Measurements from ENCODE around the gene HOXC9. TPM values are rescaled to one million over a fixed set of nuclear protein-coding genes. Genes with fewer than 3 reads are reported as not detected.

HOXC9 gene
- total and polyA plus RNA-seq, 9 of the 15 experiments (the other 6 are each of a cell fraction or from before 2014, with no cell fraction given), result 1.1 to 10.5 (median 9.3) TPM

GRCh38 chr12:54015018-54015931 is 15.3 kb downstream of the HOXC9 start:
- no peak overlapping the region for H3K4me2 ChIP-seq (ENCODE audit: insufficient read depth, low read length)
- H3K9ac ChIP-seq (ENCODE audit: insufficient read depth in 1 of 2, low read depth in 2 of 2, low read length in 2 of 2), result no peak overlapping the region
- 72% methylated on average over 23 of the region's 23 CpGs for WGBS (ENCODE audit: insufficient coverage, low coverage, missing lambda C conversion rate)
- FAIRE-seq (no peak), ATAC-seq (no peak), DNase-seq (ENCODE audit: extremely low read depth in 1 of 4, low spot score in 3 of 4) (no peak)
- BruUV-seq (replicated peaks), result no TSS peak
- H4K20me1 ChIP-seq (replicated peaks; ENCODE audit: control insufficient read depth, insufficient read depth, low read length), result no peaks in the 10 kb centered on the region
- CTCF ChIA-PET (ENCODE audit: low intra/inter-chr PET ratio), result no interaction called here
- H3K27me3 ChIP-seq (ENCODE audit: control insufficient read depth in 2 of 2, insufficient read depth in 2 of 2, low read length in 2 of 2), result no peaks in the 10 kb centered on the region
- intact Hi-C loops (cut with micrococcal nuclease), result loop anchor here (10.0 kb wide), 1 partner anchor 280 kb away; no protein-coding TSS in a partner anchor
- H3K27ac ChIP-seq (ENCODE audit: extremely low read depth, low read depth, low read length), result no peak overlapping the region
- no peaks in the 10 kb centered on the region for H3K36me3 ChIP-seq (ENCODE audit: control insufficient read depth, insufficient read depth, low read length)
- TF ChIP-seq ZFX (CRISPR knock-in tag; IDR thresholded peaks at IDR 0.05), result peak; percentile 14; the same call in 1 of the 2 replicates
- TF ChIP-seq CCNT2 (IDR thresholded peaks at IDR 0.05; ENCODE audit: borderline replicate concordance, extremely low read depth, insufficient read length, low read depth, low read length), result no peak
- TF ChIP-seq CEBPG (CRISPR knock-in tag; IDR thresholded peaks at IDR 0.05), result peak; percentile 24; the same call in 1 of the 2 replicates
- no peak for TF ChIP-seq CEBPG (tag; conservative IDR thresholded peaks at IDR 0.05 in 1 of 2, IDR thresholded peaks at IDR 0.05 in 1 of 2)
- no peak for TF ChIP-seq CUX1 (CRISPR knock-in tag; IDR thresholded peaks at IDR 0.05)
- no peaks in the 10 kb centered on the region for H3K9me3 ChIP-seq (replicated peaks; ENCODE audit: control insufficient read depth, insufficient read depth, low read depth, low read length)
- H3K79me2 ChIP-seq (ENCODE audit: control insufficient read depth, insufficient read depth, low read length), result peaks cover 3% of the 10 kb centered on the region; the same call in 2 of the 3 replicates
- H3K9me1 ChIP-seq (ENCODE audit: control insufficient read depth, insufficient read depth, low read length), result no peaks in the 10 kb centered on the region
- no peak overlapping the region for H2AFZ ChIP-seq (ENCODE audit: low read depth, low read length)
- in situ Hi-C loops (cut with MboI), result no loop called here
- peaks cover 19 to 33% of the 10 kb centered on the region in 2 experiments for H3K4me1 ChIP-seq (replicated peaks in 1 of 2; ENCODE audit: control insufficient read depth in 2 of 2, insufficient read depth in 2 of 2, low read length in 2 of 2)
- no peak overlapping the region for H3K4me3 ChIP-seq
- POLR2A ChIA-PET, result interaction anchor here (0.6 to 1.2 kb wide), 3 partner anchors 18 to 675 kb away, joined by 3 to 4 read pairs (median 3); no protein-coding TSS in a partner anchor
